Suppressor macrophage treated with lipopolysaccharide for 1 hour (primary cell): ENCODE data around the gene OR11H1.
"Not testable (repeated sequence)": the region's sequence is repeated elsewhere in the genome, so short reads cannot be mapped to it uniquely, and the experiment has no call there.

Source experiments
- DNase-seq, 3 donors: peaks; one replicate each; pipeline ENCODE4 v3.0.0-alpha.2; 2020 to 2022

Gene OR11H1, protein sequence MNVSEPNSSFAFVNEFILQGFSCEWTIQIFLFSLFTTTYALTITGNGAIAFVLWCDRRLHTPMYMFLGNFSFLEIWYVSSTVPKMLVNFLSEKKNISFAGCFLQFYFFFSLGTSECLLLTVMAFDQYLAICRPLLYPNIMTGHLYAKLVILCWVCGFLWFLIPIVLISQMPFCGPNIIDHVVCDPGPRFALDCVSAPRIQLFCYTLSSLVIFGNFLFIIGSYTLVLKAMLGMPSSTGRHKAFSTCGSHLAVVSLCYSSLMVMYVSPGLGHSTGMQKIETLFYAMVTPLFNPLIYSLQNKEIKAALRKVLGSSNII

DNA sequence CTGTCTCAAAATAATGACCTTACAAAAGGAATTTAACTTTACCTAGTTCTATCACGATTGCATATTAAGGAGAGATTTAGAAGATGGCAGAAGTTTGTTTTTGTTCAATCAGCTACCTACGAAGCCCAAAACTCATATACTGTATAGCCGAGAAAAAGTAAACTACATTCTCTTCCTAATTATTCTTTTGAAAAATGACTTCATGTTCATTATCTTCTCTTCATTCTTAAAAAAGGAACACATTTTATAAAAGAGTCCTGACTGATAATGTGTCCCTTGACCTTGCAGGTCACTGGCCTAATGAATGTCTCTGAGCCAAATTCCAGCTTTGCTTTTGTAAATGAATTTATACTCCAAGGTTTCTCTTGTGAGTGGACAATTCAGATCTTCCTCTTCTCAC, at the start of gene OR11H1:
Gene OR11H1 (plus strand): TSS at position 301 of the 400 bp plus-strand sequence. CDS start 0 bp downstream, at position 301.
- DNase-seq: not testable (repeated sequence)

DNA sequence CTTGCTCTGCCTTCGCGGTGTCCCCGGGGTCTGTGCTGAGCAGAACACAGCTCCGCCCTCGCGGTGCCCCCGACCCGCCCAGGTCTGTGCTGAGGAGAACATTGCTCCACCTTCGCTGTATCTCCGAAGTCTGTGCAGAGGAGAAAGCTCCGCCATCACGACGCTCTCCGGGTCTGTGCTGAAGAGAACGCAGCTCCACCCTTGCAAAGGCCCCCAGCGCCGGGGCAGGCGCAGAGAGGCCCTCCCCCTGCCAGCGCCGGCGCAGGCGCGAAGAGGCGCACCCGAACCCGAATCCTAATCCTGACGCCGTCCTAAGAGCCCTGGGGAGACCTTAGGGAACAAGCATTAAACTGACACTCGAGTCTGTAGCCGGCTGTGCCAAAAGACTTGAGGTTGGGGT, 18.0 kb upstream of the OR11H1 start:
- not testable (repeated sequence) for DNase-seq

DNA sequence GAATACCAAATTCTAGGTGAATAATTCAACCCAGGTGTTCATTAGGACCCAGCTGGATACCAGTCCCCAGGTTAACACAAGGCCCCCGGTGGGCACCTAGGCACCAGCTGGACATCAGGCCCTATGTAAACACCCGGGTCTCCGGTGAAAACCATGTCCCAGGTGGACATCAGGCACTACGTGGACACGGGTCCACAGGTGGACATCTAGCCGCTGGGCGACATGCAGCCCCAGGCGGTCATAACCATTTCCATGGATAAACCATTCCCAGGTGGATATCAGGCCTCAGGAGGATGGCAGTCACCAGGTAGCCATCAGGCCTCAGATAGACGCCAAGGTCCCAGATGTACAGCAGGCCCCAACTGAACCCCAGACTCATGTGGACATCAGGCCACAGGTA, 12.1 kb upstream of the OR11H1 start:
- not testable (repeated sequence) for DNase-seq

DNA sequence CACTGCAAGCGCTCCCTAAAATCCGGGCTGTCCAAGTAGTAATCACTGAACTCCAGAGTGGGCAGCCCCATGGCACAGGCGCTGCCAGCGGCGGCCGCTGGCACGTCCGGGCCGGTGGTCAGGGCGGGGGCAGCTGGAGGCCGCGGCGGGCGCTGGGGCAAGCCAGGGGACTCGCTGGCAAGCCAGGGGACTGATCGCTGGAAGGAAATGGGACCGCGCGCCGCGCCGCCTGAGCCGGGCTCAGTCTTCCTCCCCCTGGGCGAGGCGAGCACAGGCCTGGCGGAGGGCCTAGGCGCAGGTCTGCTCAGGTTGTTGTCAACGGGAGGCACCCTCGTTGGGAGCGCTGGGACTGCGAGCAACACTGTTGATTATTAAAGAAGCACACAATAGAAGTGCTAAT, 25.8 kb downstream of the OR11H1 start:
- not testable (repeated sequence) for DNase-seq

DNA sequence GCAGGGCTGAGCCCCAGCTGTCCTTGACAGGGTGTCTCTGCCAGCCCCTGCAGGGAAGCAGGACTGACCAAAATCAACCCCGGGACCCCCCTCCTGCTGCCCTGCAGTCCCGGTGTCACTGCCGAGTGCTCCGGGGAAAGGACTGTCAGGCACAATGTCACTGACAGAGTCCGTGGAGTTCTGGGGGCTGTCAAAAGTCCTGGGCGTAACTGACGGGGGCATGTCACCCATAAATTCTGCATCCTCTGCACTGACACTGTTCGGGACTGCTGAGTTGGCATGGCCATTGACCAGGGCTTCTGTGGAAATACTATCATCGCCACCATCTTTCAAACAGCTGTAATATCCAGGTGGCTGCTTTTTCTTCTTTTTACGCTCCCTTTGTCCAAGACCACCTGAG, 35.5 kb downstream of the OR11H1 start:
- not testable (repeated sequence) for DNase-seq

DNA sequence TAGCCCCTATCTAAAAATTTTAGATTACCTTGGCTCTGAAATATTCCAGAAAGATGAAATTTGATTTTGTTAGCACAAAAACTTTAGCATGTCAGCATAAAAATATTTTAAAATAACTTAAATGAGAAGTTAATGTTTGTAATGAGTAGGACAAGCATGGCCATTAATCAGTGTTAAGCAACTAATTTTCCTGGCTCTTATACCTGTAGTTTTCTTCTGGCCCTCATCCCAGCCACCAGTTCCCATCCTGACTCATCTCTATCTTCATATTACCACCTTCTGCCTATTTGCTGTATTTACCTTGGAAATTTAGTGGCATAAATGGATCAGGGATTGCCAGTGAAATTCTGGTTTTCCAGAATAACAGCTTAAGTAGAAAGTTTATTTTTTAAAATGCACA, 37.1 kb downstream of the OR11H1 start:
- not testable (repeated sequence) for DNase-seq
